ENCODE data around the gene SLC25A21. TPM values are rescaled to one million over a fixed set of nuclear protein-coding genes. Genes with fewer than 3 reads are reported as not detected.

Gene SLC25A21
- total RNA-seq, 1 experiment from 2014 or later: 7.1 TPM

- Histone ChIP-seq H3K14ac (ENCODE audit: insufficient read depth, low read length) (no peak overlapping the region), H4K91ac (ENCODE audit: insufficient read length, low read depth, low read length) (no peak overlapping the region), H4K20me1 (ENCODE audit: control insufficient read depth, insufficient read depth, insufficient read length) (no peaks in the 10 kb centered on the region), H3K4me2 (ENCODE audit: insufficient read depth, insufficient read length, low read length) (no peak overlapping the region), H3K4me1 (ENCODE audit: insufficient read depth, low read length) (no peaks in the 10 kb centered on the region; the same call in 1 of the 2 replicates), H3T11ph (ENCODE audit: low read length) (no peak overlapping the region), H3K79me2 (ENCODE audit: insufficient read depth, low read length) (no peaks in the 10 kb centered on the region), H3K9me3 (ENCODE audit: control insufficient read depth, low read depth, low read length) (no peaks in the 10 kb centered on the region), H2BK12ac (ENCODE audit: insufficient read length, low read depth, low read length) (no peak overlapping the region), H2BK20ac (ENCODE audit: low read depth, low read length, poor library complexity, severe bottlenecking) (no peak overlapping the region), H2AFZ (ENCODE audit: low read length) (no peak overlapping the region), H2BK15ac (ENCODE audit: low read depth, low read length) (no peak overlapping the region), H3K23me2 (ENCODE audit: insufficient read length, low read depth, low read length, poor library complexity, severe bottlenecking) (no peaks in the 10 kb centered on the region), H3K9ac (ENCODE audit: extremely low read depth, insufficient read length, low read length) (no peak overlapping the region), H3K27ac (ENCODE audit: insufficient read length, low read depth, low read length) (no peak overlapping the region), H3K56ac (ENCODE audit: insufficient read length, low read depth, low read length) (no peak overlapping the region), H3K23ac (ENCODE audit: insufficient read length, low read depth, low read length) (no peak overlapping the region), H3K4ac (ENCODE audit: low read depth, low read length) (no peak overlapping the region), H3K18ac (ENCODE audit: insufficient read length, low read depth, low read length) (no peak overlapping the region), H4K5ac (ENCODE audit: insufficient read length, low read depth, low read length) (no peak overlapping the region), H2BK5ac (ENCODE audit: insufficient read length, low read length) (no peak overlapping the region), H3K79me1 (ENCODE audit: insufficient read depth, low read depth, low read length, poor library complexity, severe bottlenecking) (no peaks in the 10 kb centered on the region), H2AK5ac (ENCODE audit: insufficient read length, low read length) (no peak overlapping the region), H4K8ac (replicated peaks; ENCODE audit: insufficient read length, low read depth, low read length) (no peak overlapping the region), H2BK120ac (ENCODE audit: low read depth, low read length, poor library complexity, severe bottlenecking) (no peak overlapping the region), H3K27me3 (ENCODE audit: insufficient read depth, low read length) (no peaks in the 10 kb centered on the region)
- WGBS (ENCODE audit: extremely low coverage, insufficient read length, low lambda C conversion rate): no CpG with 5 or more reads among the region's 2 CpGs
- Mint-ChIP-seq H3K4me3 (no peak overlapping the region), H3K27me3 (ENCODE audit: low read depth) (no peaks in the 10 kb centered on the region), H3K9me3 (no peaks in the 10 kb centered on the region), H3K36me3 (ENCODE audit: insufficient read depth in 1 of 3, low read depth in 3 of 3) (no peaks in the 10 kb centered on the region; a peak in 1 of 7 replicates), H3K27ac (no peak overlapping the region), H3K4me1 (peaks cover 20 to 24% of the 10 kb centered on the region in 2 experiments)
- no peak for TF ChIP-seq CTCF (conservative IDR thresholded peaks at IDR 0.05)
- no peak for DNase-seq
Measured at GRCh38 chr14:36827861-36828260, 344.5 kb downstream of the SLC25A21 start.

All from H9 (cell line).